Measurements from ENCODE around the gene EYS. TPM values are rescaled to one million over a fixed set of nuclear protein-coding genes. Genes with fewer than 3 reads are reported as not detected.

The EYS gene
- total RNA-seq, 2 experiments from 2014 or later: not detected

GRCh38 chr6:63819831-63820230 lies 1887.2 kb downstream of the EYS start:
- peak in 2 of 14 experiments; percentile 10 to 16 for DNase-seq
- Histone ChIP-seq H3K36me3 (ENCODE audit: insufficient read depth, low read length) (no peaks in the 10 kb centered on the region), H3K27ac (ENCODE audit: low read depth in 1 of 2, low read length in 2 of 2) (no peak overlapping the region), H3K9me3 (ENCODE audit: control insufficient read depth in 1 of 2, insufficient read depth in 1 of 2, low read length in 2 of 2) (peaks cover 0 to 5% of the 10 kb centered on the region in 2 experiments), H3K27me3 (ENCODE audit: control insufficient read depth in 1 of 2, insufficient read depth in 2 of 2, low read length in 2 of 2) (no peaks in the 10 kb centered on the region), H3K4me3 (ENCODE audit: low read length) (no peak overlapping the region), H3K4me1 (ENCODE audit: insufficient read depth, low read length) (no peaks in the 10 kb centered on the region)
- H3K4me3 Mint-ChIP-seq: no peak overlapping the region
- TF ChIP-seq, protein P1, sequence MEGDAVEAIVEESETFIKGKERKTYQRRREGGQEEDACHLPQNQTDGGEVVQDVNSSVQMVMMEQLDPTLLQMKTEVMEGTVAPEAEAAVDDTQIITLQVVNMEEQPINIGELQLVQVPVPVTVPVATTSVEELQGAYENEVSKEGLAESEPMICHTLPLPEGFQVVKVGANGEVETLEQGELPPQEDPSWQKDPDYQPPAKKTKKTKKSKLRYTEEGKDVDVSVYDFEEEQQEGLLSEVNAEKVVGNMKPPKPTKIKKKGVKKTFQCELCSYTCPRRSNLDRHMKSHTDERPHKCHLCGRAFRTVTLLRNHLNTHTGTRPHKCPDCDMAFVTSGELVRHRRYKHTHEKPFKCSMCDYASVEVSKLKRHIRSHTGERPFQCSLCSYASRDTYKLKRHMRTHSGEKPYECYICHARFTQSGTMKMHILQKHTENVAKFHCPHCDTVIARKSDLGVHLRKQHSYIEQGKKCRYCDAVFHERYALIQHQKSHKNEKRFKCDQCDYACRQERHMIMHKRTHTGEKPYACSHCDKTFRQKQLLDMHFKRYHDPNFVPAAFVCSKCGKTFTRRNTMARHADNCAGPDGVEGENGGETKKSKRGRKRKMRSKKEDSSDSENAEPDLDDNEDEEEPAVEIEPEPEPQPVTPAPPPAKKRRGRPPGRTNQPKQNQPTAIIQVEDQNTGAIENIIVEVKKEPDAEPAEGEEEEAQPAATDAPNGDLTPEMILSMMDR (IDR thresholded peaks at IDR 0.05): no peak
- no peak overlapping the region for H3K27ac Mint-ChIP-seq
- H3K27me3 Mint-ChIP-seq: peaks cover 5% of the 10 kb centered on the region
- intact Hi-C loops (cut with DNase I, micrococcal nuclease): no loop called here
- POLR2A ChIA-PET: no interaction called here
- no peaks in the 10 kb centered on the region for H3K9me3 Mint-ChIP-seq
- CTCF ChIA-PET: no interaction called here
- ATAC-seq (ENCODE audit: poor library complexity): no peak
- H3K36me3 Mint-ChIP-seq (ENCODE audit: low read depth): no peaks in the 10 kb centered on the region
- H3K4me1 Mint-ChIP-seq (ENCODE audit: low read depth): no peaks in the 10 kb centered on the region

GRCh38 chr6:63817492-63818050 lies 1889.5 kb downstream of the EYS start:
- ChIA-PET CTCF (no interaction called here), POLR2A (no interaction called here)
- no peak for ATAC-seq (ENCODE audit: poor library complexity)
- Mint-ChIP-seq H3K36me3 (ENCODE audit: low read depth) (no peaks in the 10 kb centered on the region), H3K9me3 (no peaks in the 10 kb centered on the region), H3K4me3 (no peak overlapping the region), H3K27ac (no peak overlapping the region), H3K4me1 (ENCODE audit: low read depth) (no peaks in the 10 kb centered on the region), H3K27me3 (peaks cover 9% of the 10 kb centered on the region)
- Histone ChIP-seq H3K27ac (ENCODE audit: low read depth in 1 of 2, low read length in 2 of 2) (no peak overlapping the region), H3K9me3 (ENCODE audit: control insufficient read depth in 1 of 2, insufficient read depth in 1 of 2, low read length in 2 of 2) (no peaks in the 10 kb centered on the region), H3K27me3 (ENCODE audit: control insufficient read depth in 1 of 2, insufficient read depth in 2 of 2, low read length in 2 of 2) (no peaks in the 10 kb centered on the region), H3K36me3 (ENCODE audit: insufficient read depth, low read length) (no peaks in the 10 kb centered on the region), H3K4me1 (ENCODE audit: insufficient read depth, low read length) (no peaks in the 10 kb centered on the region), H3K4me3 (ENCODE audit: low read length) (no peak overlapping the region)
- DNase-seq: no peak
- intact Hi-C loops (cut with DNase I, micrococcal nuclease): no loop called here
- TF ChIP-seq, protein P1 (IDR thresholded peaks at IDR 0.05): no peak

DNA sequence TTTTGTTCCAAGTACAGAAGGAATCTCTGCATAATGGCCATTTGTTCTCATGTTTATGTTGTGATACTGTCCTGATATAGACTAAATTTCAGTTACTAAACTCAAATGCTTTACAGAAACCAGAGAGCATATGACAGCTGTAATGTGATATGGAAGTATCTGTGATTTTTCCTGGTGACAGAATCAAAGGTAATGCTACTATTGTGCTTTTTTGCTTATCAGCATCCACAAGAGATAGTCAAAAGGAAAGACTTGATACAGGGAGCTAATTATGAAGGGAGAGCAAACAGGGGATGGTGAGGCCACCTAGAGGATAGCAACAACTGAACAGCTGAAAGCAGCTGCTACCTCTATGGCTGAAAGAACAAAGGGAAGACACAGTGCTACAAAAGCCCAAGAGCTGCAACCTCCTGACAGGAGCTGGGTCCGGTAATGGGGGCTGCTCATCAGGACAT lies 1890.0 kb downstream of the EYS start:
- no peak for DNase-seq
- H3K27ac Mint-ChIP-seq: no peak overlapping the region
- no peak for ATAC-seq (ENCODE audit: poor library complexity)
- H3K27me3 ChIP-seq (ENCODE audit: control insufficient read depth in 1 of 2, insufficient read depth in 2 of 2, low read length in 2 of 2): no peaks in the 10 kb centered on the region
- peaks cover 9% of the 10 kb centered on the region for H3K27me3 Mint-ChIP-seq
- H3K9me3 ChIP-seq (ENCODE audit: control insufficient read depth in 1 of 2, insufficient read depth in 1 of 2, low read length in 2 of 2): no peaks in the 10 kb centered on the region
- TF ChIP-seq, protein P1 (IDR thresholded peaks at IDR 0.05): no peak
- H3K4me1 Mint-ChIP-seq (ENCODE audit: low read depth): no peaks in the 10 kb centered on the region
- H3K9me3 Mint-ChIP-seq: no peaks in the 10 kb centered on the region
- ChIA-PET POLR2A (no interaction called here), CTCF (interaction anchor here (0.5 kb wide), 1 partner anchor 344 kb away, joined by 3 read pairs; no protein-coding TSS in a partner anchor)
- no peak overlapping the region for H3K27ac ChIP-seq (ENCODE audit: low read depth in 1 of 2, low read length in 2 of 2)
- no peaks in the 10 kb centered on the region for H3K36me3 ChIP-seq (ENCODE audit: insufficient read depth, low read length)
- H3K4me3 Mint-ChIP-seq: no peak overlapping the region
- H3K4me1 ChIP-seq (ENCODE audit: insufficient read depth, low read length): no peaks in the 10 kb centered on the region
- H3K4me3 ChIP-seq (ENCODE audit: low read length): no peak overlapping the region
- H3K36me3 Mint-ChIP-seq (ENCODE audit: low read depth): no peaks in the 10 kb centered on the region
- intact Hi-C loops (cut with DNase I, micrococcal nuclease): no loop called here
